D721Med (cell line): Measurements from ENCODE around the gene GRPEL1.
"Not testable (repeated sequence)": the region's sequence is repeated elsewhere in the genome, so short reads cannot be mapped to it uniquely, and the experiment has no call there.

Source experiments
- DNase-seq: peaks from one replicate; pipeline ENCODE4 v3.0.0; 2011; ENCODE audit warnings: low spot score; ENCODE audit not compliant: insufficient read length
- FAIRE-seq: peaks from 2 replicates; lab custom pipeline; 2011; peaks lifted over from hg19 to GRCh38; lab: Jason Lieb, UNC
- CTCF ChIP-seq: IDR thresholded peaks from 2 replicates; pipeline ENCODE4 v1.5.1; 2012; ENCODE audit warnings: mild to moderate bottlenecking, control low read depth; ENCODE audit not compliant: insufficient read depth; ENCODE audit errors: missing control alignments

Gene GRPEL1

GRCh38 chr4:7103607-7104365 lies 35.9 kb upstream of the GRPEL1 start:
- DNase-seq: no peak
- TF ChIP-seq CTCF: no peak
- FAIRE-seq: no peak

GRCh38 chr4:7103031-7103606 lies 35.3 kb upstream of the GRPEL1 start:
- TF ChIP-seq CTCF: no peak
- no peak for FAIRE-seq

GRCh38 chr4:7102516-7102909 lies 34.6 kb upstream of the GRPEL1 start:
- DNase-seq, FAIRE-seq: not testable (repeated sequence)

More at GRCh38 chr4:7103031-7103606, 35.3 kb upstream of the GRPEL1 start:
- peak; percentile 74 for DNase-seq

GRCh38 chr4:7101692-7102515 lies 34.0 kb upstream of the GRPEL1 start:
- peak; percentile 64 for TF ChIP-seq CTCF
- FAIRE-seq: no peak
- DNase-seq: no peak

- TF ChIP-seq CTCF: no peak
- FAIRE-seq: no peak
- DNase-seq: no peak
These were observed 28.4 kb upstream of the GRPEL1 start for GRCh38 chr4:7096236-7096635.

- no peak for TF ChIP-seq CTCF
- no peak for FAIRE-seq
These were observed 27.8 kb upstream of the GRPEL1 start for GRCh38 chr4:7095611-7096155.

GRCh38 chr4:7094916-7095315 lies 27.1 kb upstream of the GRPEL1 start:
- DNase-seq: no peak
- FAIRE-seq: no peak

More at GRCh38 chr4:7095611-7096155, 27.8 kb upstream of the GRPEL1 start:
- no peak for DNase-seq

More at GRCh38 chr4:7094916-7095315, 27.1 kb upstream of the GRPEL1 start:
- TF ChIP-seq CTCF: no peak
